ENCODE data around the gene CACNB4.

GRCh38 chr2:151987484-151987883 lies 111.4 kb downstream of the CACNB4 start:
- TF ChIP-seq EZH2phosphoT487 (IDR thresholded peaks at IDR 0.05; ENCODE audit: borderline replicate concordance): no peak
- TF ChIP-seq, protein P1, sequence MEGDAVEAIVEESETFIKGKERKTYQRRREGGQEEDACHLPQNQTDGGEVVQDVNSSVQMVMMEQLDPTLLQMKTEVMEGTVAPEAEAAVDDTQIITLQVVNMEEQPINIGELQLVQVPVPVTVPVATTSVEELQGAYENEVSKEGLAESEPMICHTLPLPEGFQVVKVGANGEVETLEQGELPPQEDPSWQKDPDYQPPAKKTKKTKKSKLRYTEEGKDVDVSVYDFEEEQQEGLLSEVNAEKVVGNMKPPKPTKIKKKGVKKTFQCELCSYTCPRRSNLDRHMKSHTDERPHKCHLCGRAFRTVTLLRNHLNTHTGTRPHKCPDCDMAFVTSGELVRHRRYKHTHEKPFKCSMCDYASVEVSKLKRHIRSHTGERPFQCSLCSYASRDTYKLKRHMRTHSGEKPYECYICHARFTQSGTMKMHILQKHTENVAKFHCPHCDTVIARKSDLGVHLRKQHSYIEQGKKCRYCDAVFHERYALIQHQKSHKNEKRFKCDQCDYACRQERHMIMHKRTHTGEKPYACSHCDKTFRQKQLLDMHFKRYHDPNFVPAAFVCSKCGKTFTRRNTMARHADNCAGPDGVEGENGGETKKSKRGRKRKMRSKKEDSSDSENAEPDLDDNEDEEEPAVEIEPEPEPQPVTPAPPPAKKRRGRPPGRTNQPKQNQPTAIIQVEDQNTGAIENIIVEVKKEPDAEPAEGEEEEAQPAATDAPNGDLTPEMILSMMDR (conservative IDR thresholded peaks at IDR 0.05; ENCODE audit: low read length): no peak

Data from Loucy (cell line).